Liver (tissue), 9 donors: ENCODE results near the gene MLLT3. TPM values are rescaled to one million over a fixed set of nuclear protein-coding genes. Genes with fewer than 3 reads are reported as not detected.

Experiments
- DNase-seq: peaks from one replicate; pipeline ENCODE4 v3.0.0-alpha.2; 2017; ENCODE audit warnings: low spot score
- H3K27ac ChIP-seq, 2 donors: one replicate each; pipeline ENCODE4 v1.7.0; 2013; ENCODE audit warnings: inconsistent platforms in 2 of 2, low read length in 2 of 2, control low read depth in 1 of 2, low read depth in 1 of 2, mild to moderate bottlenecking in 1 of 2
- H3K27me3 ChIP-seq, 4 donors: one replicate each; pipeline versions ENCODE4 v1.6.1 to v1.7.0; 2013; ENCODE audit warnings: low read length in 3 of 4, inconsistent platforms in 1 of 4, mild to moderate bottlenecking in 1 of 4, moderate library complexity in 1 of 4; ENCODE audit not compliant: control insufficient read depth in 4 of 4, insufficient read depth in 4 of 4
- H3K36me3 ChIP-seq, 4 donors: one replicate each; pipeline versions ENCODE4 v1.6.1 to v1.7.0; 2013; ENCODE audit warnings: low read length in 3 of 4, mild to moderate bottlenecking in 3 of 4, low read depth in 1 of 4, moderate library complexity in 1 of 4; ENCODE audit not compliant: control insufficient read depth in 4 of 4, insufficient read depth in 3 of 4
- H3K4me1 ChIP-seq, 4 donors: one replicate each; pipeline versions ENCODE4 v1.6.1 to v1.7.0; 2013; ENCODE audit warnings: low read length in 3 of 4, mild to moderate bottlenecking in 3 of 4, moderate library complexity in 1 of 4; ENCODE audit not compliant: control insufficient read depth in 4 of 4, insufficient read depth in 4 of 4
- H3K4me3 ChIP-seq, 3 donors: one replicate each; pipeline versions ENCODE4 v1.6.1 to v1.7.0; 2013; ENCODE audit warnings: low read length in 3 of 3, control low read depth in 1 of 3, low read depth in 1 of 3, mild to moderate bottlenecking in 1 of 3
- H3K9ac ChIP-seq, 2 donors: one replicate each; pipeline ENCODE4 v1.7.0; 2013; ENCODE audit warnings: low read length in 2 of 2, mild to moderate bottlenecking in 2 of 2, moderate library complexity in 2 of 2, control low read depth in 1 of 2, low read depth in 1 of 2
- H3K9me3 ChIP-seq, 4 donors: one replicate each; pipeline versions ENCODE4 v1.6.1 to v1.7.0; 2013; ENCODE audit warnings: low read length in 3 of 4; ENCODE audit not compliant: control insufficient read depth in 4 of 4
- ATF3 ChIP-seq: IDR thresholded peaks from 2 replicates; pipeline ENCODE4 v1.6.1; 2016; ENCODE audit warnings: antibody characterized with exemption
- CTCF ChIP-seq: fragments of 150-350 bp; IDR thresholded peaks from 2 replicates; pipeline ENCODE4 v1.5.1; 2017; ENCODE audit warnings: improper control_type of control experiment, low read depth, low read length; ENCODE audit not compliant: missing input control
- EGR1 ChIP-seq, 2 donors: IDR thresholded peaks; 2 replicates each; pipeline ENCODE4 v1.6.1; 2016 to 2018; ENCODE audit warnings: antibody characterized with exemption in 2 of 2, low read depth in 2 of 2
- FOXA1 ChIP-seq: IDR thresholded peaks from 2 replicates; pipeline ENCODE4 v1.6.1; 2016; ENCODE audit warnings: antibody characterized with exemption
- FOXA2 ChIP-seq: IDR thresholded peaks from 2 replicates; pipeline ENCODE4 v1.6.1; 2016; ENCODE audit warnings: antibody characterized with exemption
- GABPA ChIP-seq, 2 donors: IDR thresholded peaks in 1 of 2; conservative IDR thresholded peaks in 1 of 2; 2 replicates each; pipeline ENCODE4 v1.6.1; 2016; ENCODE audit warnings: antibody characterized with exemption in 2 of 2, mild to moderate bottlenecking in 1 of 2, moderate library complexity in 1 of 2
- HNF4A ChIP-seq, 2 donors: conservative IDR thresholded peaks; 2 replicates each; pipeline ENCODE4 v1.6.1; 2016; ENCODE audit warnings: antibody characterized with exemption in 2 of 2, mild to moderate bottlenecking in 2 of 2
- HNF4G ChIP-seq: IDR thresholded peaks from 2 replicates; pipeline ENCODE4 v1.6.1; 2016; ENCODE audit warnings: antibody characterized with exemption
- JUND ChIP-seq, 2 donors: IDR thresholded peaks; 2 replicates each; pipeline ENCODE4 v1.6.1; 2016; ENCODE audit warnings: antibody characterized with exemption in 2 of 2
- MAX ChIP-seq: IDR thresholded peaks from 2 replicates; pipeline ENCODE4 v1.6.1; 2016; ENCODE audit warnings: antibody characterized with exemption
- NR2F2 ChIP-seq: IDR thresholded peaks from 2 replicates; pipeline ENCODE4 v1.6.1; 2016; ENCODE audit warnings: antibody characterized with exemption
- RAD21 ChIP-seq, 2 donors: IDR thresholded peaks; 2 replicates each; pipeline ENCODE4 v1.6.1; 2016; ENCODE audit warnings: antibody characterized with exemption in 2 of 2, mild to moderate bottlenecking in 2 of 2
- REST ChIP-seq: IDR thresholded peaks from 2 replicates; pipeline ENCODE4 v1.6.1; 2016; ENCODE audit warnings: antibody characterized with exemption, mild to moderate bottlenecking
- RXRA ChIP-seq, 2 donors: IDR thresholded peaks; 2 replicates each; pipeline ENCODE4 v1.6.1; 2017 to 2018; ENCODE audit warnings: antibody characterized with exemption in 2 of 2, mild to moderate bottlenecking in 1 of 2
- SP1 ChIP-seq: IDR thresholded peaks from 2 replicates; pipeline ENCODE4 v1.6.1; 2018; ENCODE audit warnings: antibody characterized with exemption, mild to moderate bottlenecking
- TAF1 ChIP-seq: conservative IDR thresholded peaks from 2 replicates; pipeline ENCODE4 v1.6.1; 2016; ENCODE audit warnings: antibody characterized with exemption, mild to moderate bottlenecking
- YY1 ChIP-seq: IDR thresholded peaks from 2 replicates; pipeline ENCODE4 v1.6.1; 2016; ENCODE audit warnings: antibody characterized with exemption, mild to moderate bottlenecking
- ZBTB33 ChIP-seq: IDR thresholded peaks from 2 replicates; pipeline ENCODE4 v1.6.1; 2016; ENCODE audit warnings: antibody characterized with exemption
- WGBS: extraction: QIAGEN DNeasy Blood & Tissue Kit; methylation state at CpG from one replicate; pipeline ENCODE4 v1.1.7; 2013; 5-methylcytosine and 5-hydroxymethylcytosine counted together
- polyA plus RNA-seq, 2 donors: library from polyadenylated mRNA; stranded (reverse) in 1 of 2; unstranded in 1 of 2; fragments of 200-250 nt in 1 of 2; fragments of >200 nt in 1 of 2; fragmentation: Nextera tagmentation in 1 of 2; extraction: Ambion mirVana in 1 of 2; gene quantifications; one replicate each; pipeline versions ENCODE4 v1.2.1 to v1.2.3, GENCODE V29; 2013 to 2015
- total RNA-seq, 2 donors: library from RNA; depleted of rRNA; stranded (reverse); fragments of >200 nt; gene quantifications; one replicate each; pipeline ENCODE4 v1.2.3, GENCODE V29; 2014
- donor health status: healthy.
- donor health status: healthy.
- donor health status: healthy.
- donor health status: healthy.
- donor health status: healthy.

MLLT3 gene
- total and polyA plus RNA-seq, 4 donors, result 0.79 to 25.5 (median 1.3) TPM

GRCh38 chr9:20343325-20343724, 279.0 kb downstream of the MLLT3 start (continued):
- no peak for TF ChIP-seq ZBTB33

- Histone ChIP-seq H3K4me3 (no peak overlapping the region), H3K27me3 (peaks cover 0 to 2% (median 0%) of the 10 kb centered on the region in 4 donors), H3K36me3 (no peaks in the 10 kb centered on the region), H3K9me3 (no peaks in the 10 kb centered on the region), H3K27ac (no peak overlapping the region), H3K9ac (no peak overlapping the region), H3K4me1 (no peaks in the 10 kb centered on the region)
- TF ChIP-seq JUND (IDR thresholded peaks at IDR 0.05), result no peak
- TF ChIP-seq ZBTB33, result no peak
- TF ChIP-seq RAD21 (IDR thresholded peaks at IDR 0.05), result no peak
- no peak for TF ChIP-seq EGR1 (IDR thresholded peaks at IDR 0.05; ENCODE audit: low read depth in 2 of 2)
- TF ChIP-seq NR2F2, result no peak
- TF ChIP-seq RXRA (IDR thresholded peaks at IDR 0.05), result no peak
- TF ChIP-seq YY1, result no peak
- TF ChIP-seq GABPA (IDR thresholded peaks at IDR 0.05 in 1 of 2, conservative IDR thresholded peaks at IDR 0.05 in 1 of 2), result no peak
- no peak for TF ChIP-seq HNF4G
- no peak for TF ChIP-seq SP1
- no peak for TF ChIP-seq HNF4A (conservative IDR thresholded peaks at IDR 0.05)
- TF ChIP-seq REST, result no peak
- no peak for TF ChIP-seq FOXA1
- no peak for TF ChIP-seq ATF3
- no peak for TF ChIP-seq TAF1
- TF ChIP-seq CTCF, result no peak
- no peak for TF ChIP-seq MAX
- no peak for TF ChIP-seq FOXA2
- WGBS, result 79% methylated on average over 4 of the region's 4 CpGs
- no peak for DNase-seq
These were observed 281.8 kb downstream of the MLLT3 start for GRCh38 chr9:20340511-20340861.
